Pulmonary artery endothelial cell (primary cell): ENCODE data around the gene CARMIL1. TPM values are rescaled to one million over a fixed set of nuclear protein-coding genes. Genes with fewer than 3 reads are reported as not detected.

Experiments used
- DNase-seq: peaks from one replicate; pipeline ENCODE4 v3.0.0-alpha.2; 2011; ENCODE audit warnings: low read depth, low spot score
- total RNA-seq: library from RNA; depleted of rRNA; stranded (reverse); fragments of >200 nt; gene quantifications from 2 replicates; pipeline ENCODE4 v1.2.3, GENCODE V29; 2014

Gene CARMIL1
- total RNA-seq, 1 donor from 2014 or later: 6.1 TPM

GRCh38 chr6:25307805-25308494, 28.8 kb downstream of the CARMIL1 start:
- no peak for DNase-seq

DNA sequence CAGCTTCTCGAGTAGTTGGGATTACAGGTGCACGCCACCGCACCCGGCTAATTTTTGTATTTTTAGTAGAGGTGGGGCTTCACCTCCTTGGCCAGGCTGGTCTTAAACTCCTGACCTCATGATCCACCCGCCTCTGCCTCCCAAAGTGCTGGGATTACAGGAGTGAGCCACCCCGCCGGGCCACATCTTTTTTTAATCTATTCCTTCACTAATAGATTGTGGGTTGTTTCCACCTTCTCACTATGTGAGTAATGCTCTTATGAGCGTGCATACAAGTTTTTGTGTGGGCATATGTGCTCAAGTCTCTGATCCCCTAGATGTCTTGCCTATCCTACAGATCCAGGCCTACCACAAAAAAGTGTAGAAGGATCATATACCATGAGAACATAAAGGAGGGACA, 30.7 kb downstream of the CARMIL1 start:
- DNase-seq: no peak

DNA sequence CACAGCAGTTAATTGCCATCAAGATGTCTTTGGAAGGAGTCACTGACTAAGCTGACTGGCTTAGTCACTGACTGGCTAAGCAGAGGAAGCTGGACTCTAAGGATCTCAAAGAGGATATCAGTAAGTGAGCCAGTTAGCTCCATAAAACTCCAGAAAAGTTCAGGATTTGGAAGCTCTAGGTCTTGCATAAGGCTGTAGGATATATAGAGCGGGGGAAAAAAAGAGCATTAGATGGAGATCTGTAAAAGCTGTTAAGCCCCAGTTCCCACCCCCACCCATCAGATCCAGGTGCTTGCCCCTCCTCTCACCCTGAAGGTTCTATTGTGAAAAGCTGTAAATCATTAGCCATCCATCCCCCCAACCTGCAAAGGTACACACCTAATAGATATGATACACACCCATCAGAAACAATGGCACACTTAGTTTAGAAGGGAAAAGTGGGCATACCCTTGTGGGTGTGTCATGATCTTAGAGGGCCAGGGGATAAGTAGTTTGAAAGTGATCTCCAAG, 32.2 kb downstream of the CARMIL1 start:
- DNase-seq: no peak

DNA sequence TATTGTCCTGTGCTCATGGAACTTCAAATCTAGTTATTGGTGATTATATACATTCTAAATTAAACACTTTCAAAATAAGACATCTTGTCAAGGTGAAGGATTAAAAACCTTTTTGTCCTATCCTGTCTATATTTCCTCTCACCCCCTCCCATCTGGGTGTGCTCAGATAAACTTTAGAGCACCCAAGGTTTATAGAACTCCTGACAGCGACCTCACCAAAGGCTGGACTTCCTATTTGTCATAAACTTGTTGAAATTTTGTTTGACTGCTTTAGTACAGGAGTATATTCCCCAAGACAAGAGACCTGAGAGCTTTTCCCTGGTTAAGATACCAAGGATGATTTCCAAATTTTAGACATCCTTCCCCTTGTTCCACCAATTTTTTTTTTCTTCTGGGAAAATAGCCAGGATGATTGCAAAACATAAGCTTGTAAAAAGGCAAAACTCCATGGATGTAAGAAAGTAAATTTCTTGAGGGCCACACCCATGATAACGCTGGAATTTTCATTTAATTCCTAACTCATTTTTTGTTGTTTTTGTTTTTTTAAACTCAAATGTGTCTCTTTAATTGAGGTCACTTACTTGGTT, 33.0 kb downstream of the CARMIL1 start:
- no peak for DNase-seq

DNA sequence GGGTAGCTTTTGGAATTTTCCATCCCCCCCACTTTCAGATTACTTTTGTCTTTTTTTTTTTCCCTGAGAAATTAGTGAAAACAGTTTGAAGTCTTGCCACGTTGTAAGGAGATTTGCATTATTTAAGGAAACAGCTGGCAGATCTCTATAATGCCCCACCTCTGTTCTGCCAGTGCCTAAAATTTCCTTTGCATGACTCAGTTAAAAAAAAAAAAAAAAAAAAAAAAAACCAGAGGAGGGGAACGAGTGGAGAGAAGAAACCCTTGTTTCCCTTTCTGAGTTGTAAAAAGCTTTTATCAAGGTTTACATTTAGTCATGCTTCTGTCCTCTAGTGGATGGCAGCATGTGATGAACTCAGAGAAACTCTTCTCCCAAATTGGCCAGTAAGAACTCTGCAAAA, 33.5 kb downstream of the CARMIL1 start:
- peak; percentile 51 for DNase-seq

- no peak for DNase-seq
Observed at GRCh38 chr6:25314509-25315175, 35.5 kb downstream of the CARMIL1 start.

- no peak for DNase-seq
Observed at GRCh38 chr6:25315194-25316177, 36.3 kb downstream of the CARMIL1 start.

DNA sequence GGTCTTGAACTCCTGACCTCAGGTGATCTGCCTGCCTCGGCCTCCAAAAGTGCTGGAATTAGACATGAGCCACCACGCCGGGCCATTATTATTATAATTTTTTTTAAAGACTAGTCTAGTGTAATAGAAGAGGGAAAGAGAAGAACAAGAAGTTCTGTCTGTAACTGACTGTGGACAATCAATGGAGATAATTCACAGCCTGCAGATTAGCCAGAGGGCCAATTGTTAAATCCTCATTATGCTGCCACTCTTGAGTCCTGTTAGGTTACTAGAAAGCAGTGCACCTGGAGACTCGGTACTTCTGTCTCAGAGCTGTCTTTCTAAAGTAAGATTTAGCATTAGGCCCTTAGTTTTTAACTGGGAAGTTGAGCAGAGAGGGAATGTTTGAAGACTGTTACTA, 37.5 kb downstream of the CARMIL1 start:
- DNase-seq: no peak

DNA sequence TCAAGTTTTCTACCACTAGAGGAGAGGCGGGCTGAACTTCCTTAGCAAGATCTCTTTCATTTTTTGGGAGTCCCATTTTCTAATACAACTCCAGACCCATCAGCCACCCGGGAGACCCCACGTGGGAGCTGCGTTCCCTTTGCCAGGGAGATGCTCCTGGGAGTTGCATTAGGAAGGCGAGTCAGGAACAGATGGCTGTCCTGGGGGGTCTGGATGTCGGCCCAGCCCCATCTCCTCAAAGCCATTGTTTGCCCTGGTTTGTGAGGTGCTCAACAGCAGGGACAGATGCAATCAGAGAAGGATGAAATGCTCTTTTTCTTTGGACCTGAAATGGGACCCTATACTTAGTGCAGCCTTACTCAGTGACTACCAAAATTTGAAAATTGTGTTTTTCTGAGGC, 39.4 kb downstream of the CARMIL1 start:
- no peak for DNase-seq

GRCh38 chr6:25320459-25320858, 41.3 kb downstream of the CARMIL1 start:
- DNase-seq: no peak

DNA sequence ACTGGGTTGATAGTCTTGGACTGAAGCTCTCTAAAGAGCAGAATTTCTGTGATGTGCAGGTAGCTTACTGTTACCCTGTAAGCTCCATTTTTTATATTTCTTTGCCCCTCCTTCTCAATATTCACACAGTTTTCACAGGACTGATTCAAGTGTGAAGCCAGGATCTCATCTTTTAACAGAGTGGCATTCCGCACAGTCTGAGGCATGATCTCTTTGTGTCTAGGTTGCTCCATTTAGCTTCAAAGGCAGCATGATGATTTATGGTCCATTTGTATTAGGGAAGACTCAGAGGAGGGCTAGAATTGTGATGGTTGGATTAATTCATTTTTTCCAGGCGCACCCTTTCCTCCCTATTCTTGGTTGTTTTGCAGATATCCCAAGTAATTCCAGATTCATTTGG, 43.5 kb downstream of the CARMIL1 start:
- no peak for DNase-seq

GRCh38 chr6:25324066-25324762, 45.0 kb downstream of the CARMIL1 start:
- DNase-seq: no peak

DNA sequence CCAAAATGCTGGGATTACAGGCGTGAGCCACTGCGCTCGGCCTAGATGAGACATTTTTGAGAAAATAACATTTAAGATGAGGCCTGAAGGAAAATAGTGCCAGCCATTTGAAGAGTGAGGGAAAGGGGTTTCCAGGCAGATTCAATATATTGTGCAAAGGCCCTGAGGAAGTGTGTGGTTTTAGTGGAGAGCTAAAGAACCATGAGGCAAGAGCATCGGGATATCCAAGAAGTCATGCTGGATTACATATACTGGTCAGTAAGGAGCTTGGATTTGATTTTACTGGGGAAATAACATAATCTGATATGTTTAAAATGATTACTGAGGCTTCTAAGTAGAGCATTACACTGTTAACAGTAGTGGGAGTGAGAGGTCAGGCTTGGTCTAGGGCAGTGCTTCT, 47.0 kb downstream of the CARMIL1 start:
- DNase-seq: no peak

DNA sequence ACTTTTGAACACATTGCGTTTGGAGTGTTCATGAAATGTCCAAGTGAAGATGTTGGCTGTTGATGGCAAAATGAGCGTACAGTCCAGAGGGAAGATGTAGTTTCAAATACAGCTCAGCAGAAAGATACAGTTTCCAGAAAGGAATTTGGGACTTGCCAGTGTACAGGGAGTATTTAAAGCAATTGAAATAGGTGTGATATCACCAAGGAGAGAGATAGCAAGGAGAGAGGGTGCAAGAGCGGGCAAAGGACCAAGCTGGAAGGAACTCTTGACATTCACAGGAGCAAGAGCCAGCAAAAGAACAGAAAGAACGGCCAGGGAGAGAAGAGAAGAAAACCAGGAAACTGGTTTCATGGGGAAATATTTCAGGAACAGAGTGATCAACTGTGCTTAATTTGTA, 47.8 kb downstream of the CARMIL1 start:
- no peak for DNase-seq

DNA sequence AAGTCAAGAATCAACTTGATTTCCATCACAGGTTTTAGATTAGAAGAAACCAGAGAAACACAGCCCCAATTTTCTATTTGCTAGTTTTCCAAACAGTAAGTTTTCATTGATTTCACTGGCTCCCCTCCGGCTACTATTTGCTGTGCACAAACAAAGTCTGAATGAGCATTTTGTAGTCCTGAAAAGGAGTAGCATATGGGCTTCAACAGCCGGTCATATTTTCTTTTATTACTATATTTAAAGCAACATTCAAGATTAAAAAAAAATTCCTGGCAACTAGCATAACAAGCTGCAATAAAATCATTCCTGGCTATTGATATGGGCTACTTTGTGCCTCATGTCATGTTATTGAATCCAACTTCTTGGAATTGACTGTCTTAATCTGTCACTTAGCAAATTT, 48.3 kb downstream of the CARMIL1 start:
- DNase-seq: no peak

DNA sequence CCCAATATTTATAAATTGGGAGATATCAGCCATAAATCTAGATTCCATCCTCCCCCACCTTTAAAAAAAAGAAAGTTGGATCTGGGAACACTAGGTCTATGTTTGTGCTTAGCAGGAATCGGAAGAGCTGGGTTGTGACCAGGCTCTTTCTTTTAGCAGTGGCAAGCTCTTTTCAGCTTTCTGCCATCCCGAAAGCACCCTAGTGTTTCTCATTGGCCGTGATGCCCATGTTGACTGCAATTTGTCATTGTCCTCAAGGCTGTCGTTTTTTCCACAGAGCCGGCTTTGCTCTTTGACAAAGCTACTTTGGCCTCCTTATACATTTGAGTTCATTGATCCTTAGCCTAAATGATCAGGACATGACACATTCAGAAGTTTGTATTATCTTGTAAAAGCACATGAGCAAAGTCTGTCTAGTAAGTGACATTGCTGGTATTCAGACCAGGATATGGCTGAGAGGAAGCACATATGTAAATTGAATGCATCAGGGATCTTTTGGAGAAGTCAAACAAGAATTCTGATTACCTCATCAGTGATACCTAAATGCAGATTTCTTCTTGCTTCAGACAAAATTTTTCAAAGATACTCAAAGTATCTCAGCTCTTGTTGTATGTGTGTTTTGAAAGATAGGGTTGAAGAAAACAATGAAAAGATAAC, 50.1 kb downstream of the CARMIL1 start:
- no peak for DNase-seq

GRCh38 chr6:25329982-25330381, 50.8 kb downstream of the CARMIL1 start:
- DNase-seq: no peak

DNA sequence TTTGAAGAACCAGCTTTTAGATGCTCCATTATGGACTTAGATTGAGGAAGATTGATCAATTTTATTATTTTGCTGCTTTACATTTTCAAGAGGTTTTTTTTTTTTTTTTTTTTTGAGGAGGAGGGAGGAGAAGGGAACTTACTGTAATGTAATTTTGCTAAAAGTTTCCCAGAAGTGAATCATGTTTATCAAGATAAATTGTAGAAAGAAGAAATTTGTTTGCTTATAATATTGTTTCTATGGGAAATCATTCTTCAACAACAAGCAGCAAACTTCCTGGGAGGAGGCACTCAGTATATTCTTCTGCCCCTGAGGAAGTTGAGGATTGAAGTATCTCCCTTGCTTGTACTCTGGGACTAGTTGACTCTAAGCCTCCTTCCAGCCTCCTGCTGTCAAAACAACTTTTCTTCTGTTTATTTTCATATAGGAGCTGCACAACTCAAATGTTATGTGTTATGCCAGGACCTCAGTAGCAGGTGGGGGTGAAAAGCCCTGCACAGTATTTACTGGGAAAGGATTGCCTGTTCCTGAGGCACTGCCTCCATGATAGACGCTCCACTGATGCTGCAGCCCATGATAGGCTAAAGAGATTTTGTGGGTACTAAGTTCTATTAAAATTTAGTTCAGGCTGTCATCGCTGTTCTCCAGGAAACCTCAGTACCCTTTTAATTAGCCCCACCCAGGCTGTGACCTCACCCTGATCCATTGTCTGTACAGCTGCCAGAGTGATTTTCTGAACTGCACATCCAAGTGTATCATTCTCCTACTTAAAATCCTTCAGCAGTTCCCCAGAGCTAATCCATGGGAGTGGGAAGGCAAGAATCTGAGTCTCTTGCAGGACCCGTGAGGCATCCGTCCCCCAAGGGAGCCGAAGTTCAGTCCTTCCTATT, 51.9 kb downstream of the CARMIL1 start:
- DNase-seq: no peak

DNA sequence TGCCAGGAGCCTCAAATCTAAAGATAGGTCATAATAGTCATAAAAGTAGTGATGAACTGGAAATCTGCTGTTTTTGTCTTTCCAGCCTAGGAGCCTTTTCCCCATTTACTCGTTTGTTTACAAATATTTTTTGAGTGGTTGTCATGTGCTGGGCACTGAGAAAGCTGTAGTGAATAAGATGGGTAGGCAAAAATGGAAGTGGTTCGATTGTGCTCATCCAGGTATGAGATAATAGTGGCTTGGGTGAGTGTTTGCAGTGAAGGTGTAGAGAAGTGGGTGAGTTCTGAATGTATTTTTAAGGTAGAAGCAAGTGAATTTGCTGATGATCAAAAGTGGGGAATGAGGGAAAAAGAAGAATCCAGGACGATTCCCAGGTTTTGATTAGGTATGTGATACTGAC, 53.0 kb downstream of the CARMIL1 start:
- no peak for DNase-seq
